ENCODE data around the gene ARL5C.

ARL5C gene, protein sequence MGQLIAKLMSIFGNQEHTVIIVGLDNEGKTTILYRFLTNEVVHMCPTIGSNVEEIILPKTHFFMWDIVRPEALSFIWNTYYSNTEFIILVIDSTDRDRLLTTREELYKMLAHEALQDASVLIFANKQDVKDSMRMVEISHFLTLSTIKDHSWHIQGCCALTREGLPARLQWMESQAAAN

DNA sequence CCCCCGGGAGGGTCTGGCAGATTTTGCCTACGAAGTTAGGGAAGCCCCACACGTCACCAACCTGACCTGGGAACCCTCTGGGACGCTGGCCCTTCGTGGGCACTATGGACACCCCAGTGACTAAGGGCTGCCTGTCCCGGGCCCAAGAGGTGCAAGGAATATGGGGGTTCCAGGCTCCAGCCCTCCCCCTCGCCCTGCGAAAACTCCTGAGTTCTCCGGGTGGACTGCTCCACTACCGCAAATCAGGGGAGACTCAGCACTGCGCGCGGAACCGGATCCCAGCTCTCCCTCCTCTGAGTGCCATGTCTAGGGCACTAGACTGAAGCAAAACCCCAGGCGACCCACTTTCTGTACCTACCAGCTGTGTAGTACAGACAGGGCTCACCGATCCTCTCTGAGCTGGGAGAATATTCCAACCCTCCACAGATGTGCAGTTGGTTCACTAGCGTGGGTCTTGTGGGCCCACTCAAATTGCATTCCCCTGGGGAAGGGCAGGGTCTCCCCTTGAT, at the start of gene ARL5C:
ARL5C (minus strand) TSS at position 321 of the 509 bp plus-strand sequence. CDS start 401 bp downstream, outside the sequence.
- no peak for DNase-seq

DNA sequence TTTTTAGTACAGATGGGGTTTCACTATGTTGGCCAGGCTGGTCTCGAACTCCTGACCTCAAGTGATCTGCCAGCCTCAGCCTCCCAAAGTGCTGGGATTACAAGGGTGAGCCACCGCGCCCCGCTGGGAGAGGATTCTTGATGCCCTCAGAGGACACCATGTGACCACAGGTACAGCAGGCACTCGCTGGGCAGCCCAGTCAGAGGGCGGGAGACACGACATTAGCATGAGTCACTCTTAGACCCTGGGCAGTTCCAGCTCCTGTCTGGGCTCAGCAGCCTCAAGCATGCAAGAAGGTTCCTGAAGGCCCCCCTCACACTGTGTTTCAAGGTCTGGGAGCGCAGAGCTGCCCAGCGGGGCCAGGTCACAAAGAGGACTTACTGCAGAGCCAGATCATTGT, 47.9 kb upstream of the ARL5C start:
- no peak for DNase-seq

DNA sequence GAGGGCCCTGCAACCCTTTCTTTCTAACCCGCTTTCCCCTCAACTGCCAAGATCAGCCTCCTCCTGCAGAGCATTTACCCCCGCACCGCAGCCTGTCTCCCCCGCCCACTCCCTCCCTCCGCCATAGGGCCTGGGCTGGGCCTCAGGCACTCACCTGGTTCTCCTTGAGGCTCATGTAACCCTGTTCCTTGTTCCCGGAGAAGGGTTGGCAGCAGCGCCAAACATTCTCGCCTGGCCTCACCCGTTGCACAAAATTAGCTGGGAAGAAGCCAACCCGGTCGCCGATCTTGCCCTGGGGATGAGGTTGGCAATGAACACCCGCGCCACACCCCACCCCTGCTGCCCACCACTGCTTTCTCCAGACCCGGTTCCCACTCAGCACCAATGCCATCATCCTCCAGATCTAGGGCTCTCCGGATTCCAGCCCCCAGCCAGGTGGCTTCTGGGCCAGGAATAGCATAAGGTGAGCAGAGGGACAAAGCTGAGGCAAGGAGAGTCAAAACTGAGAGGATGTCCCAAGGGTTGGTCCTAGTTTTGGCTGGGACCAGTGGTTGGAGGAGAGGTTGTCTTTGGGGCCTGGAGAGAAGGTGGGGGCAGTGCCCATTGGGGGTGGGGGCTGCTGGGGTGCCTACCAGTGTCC, 47.0 kb upstream of the ARL5C start:
- DNase-seq, result no peak

DNA sequence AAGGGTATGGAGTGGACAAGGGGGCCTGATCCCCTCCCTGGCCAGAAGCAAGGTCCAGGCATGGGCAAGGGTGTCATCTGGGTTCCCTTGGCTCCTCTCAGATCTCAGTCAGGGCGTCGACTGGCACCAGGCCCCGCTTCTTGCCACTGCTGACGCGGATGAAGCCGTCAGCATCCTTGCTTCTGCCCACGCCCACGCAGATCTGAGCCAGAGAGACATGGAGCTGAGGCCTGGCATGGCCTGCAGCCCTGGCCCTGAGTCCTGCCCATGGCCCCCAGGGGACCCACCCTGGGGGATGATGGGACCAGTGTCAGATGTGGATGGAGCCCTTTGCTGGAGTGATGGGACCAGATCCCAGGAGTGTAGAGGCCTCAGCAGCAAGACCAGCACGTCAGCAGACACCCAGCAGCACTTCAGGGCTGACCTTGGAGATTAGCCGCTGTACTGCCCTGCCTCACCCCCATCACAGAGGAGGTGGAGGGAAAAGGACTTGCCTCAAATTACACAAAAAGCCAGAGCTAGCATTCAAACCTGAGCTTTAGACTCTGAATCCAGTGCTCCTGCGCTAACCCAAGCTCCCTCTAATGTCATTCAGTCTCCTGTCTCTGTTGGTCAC, 46.3 kb upstream of the ARL5C start:
- DNase-seq, result no peak

DNA sequence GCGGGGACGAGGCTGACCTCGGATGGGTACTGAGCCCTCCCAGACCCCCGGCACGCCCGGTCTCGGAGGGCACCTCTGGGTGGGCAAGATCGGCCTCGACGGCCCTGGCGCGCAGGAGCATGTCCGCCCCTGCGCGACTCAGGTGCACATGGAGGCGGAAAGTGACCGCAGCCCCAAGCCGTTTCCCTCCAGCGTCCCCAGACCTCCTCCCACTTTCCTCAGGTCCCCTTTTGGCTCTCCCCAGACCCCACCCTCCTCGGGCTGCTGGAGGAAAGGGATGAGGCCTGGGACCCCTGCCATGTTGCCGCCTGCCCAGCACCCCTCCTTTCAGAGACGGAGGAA, 44.1 kb upstream of the ARL5C start:
- DNase-seq, result no peak

DNA sequence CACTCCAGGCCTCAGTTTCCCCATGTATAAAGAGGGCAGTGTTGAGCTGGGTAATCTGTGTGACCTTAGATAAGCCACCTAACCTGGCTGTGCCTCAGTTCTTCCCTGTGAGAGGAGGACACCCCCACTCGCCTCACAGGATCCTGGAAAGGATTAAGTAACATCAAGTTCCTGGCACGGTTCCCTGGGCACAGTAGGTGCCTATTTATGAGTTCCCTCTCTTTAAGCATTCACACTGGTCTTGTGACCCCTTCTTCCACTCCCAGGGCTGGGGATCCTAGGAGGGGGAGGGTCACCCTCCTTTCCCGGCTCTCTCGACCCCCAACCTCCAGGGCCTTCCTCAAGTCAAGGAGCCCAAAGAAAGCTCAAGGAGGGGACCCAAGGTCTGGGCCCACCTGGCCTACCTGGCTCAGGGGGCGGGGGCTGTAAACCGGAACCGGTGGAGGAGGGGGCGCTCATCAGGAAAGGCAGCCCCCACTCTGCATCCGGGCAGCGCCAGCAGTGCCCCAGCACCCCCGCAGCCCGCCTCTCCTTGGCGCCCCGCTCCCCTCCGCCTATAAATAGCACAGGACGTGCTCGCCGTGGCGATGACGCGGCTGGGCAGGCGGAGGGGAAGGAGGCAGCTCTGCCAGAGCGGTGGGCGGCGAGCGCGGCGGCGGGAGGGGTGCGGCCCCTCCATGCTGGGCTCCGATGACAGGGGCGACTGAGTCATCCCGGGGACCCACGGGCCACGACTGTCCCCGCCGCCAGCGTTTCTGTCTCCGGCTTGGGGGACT, 43.5 kb upstream of the ARL5C start:
- peak in 1 of 2 donors; percentile 56 for DNase-seq

DNA sequence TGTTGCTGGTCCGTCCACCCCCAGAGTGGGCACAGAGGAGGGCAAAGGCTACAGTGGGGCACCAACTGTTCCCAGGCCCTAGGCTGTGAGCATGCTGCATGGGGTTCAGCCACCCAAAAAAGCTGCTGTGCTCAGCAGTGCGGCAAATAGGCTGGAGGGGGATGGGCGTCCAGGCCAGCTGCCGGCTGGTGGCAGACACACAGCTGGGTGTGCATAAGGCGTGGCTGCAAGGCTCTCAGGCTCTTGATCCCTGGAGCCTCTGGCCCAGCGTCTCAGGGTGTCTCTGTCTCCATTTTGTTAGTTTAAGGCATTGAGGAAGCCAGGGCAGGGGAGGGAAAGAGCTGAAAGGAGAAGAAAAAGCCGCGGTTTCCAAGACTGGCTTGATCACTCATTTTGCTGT, 42.9 kb upstream of the ARL5C start:
- DNase-seq, result no peak

DNA sequence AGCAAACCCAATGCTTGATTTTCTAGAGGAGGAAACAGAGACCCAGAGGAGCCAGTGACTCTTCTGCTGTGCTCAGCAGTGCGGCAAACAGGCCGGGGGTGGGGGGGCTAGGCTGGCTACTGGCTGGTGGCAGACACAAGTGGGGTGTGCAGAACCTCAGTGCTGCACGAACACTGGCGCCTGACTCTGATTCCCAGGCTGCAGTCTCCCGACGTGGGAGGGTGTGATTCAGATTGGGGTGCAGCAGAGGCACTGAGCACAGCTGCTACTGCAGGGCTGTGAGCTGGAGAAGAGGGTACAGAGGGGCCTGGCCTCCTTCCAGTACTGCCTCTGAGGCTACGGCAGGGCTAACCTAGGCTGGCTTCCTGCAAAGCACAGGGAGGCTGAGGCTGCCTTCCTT, 42.2 kb upstream of the ARL5C start:
- DNase-seq, result no peak

DNA sequence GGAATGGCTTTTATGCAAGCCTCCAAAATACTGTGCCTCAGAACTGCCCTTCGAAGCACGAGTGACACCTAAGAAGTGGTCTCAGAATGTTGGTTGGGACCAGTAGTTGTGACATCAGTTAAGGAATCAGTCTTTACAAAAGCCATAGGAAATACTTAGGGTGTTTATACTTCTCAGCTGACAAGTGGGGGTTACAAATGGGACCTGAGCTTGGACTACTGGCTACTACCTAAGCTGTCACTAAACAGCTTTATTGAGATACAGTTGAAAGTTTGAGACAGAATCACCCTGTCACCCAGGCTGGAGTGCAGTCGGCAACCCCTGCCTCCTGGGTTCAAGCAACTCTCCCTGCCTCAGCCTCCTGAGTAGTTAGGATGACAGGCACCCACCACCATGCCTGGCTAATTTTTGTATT, 39.2 kb upstream of the ARL5C start:
- no peak for DNase-seq

DNA sequence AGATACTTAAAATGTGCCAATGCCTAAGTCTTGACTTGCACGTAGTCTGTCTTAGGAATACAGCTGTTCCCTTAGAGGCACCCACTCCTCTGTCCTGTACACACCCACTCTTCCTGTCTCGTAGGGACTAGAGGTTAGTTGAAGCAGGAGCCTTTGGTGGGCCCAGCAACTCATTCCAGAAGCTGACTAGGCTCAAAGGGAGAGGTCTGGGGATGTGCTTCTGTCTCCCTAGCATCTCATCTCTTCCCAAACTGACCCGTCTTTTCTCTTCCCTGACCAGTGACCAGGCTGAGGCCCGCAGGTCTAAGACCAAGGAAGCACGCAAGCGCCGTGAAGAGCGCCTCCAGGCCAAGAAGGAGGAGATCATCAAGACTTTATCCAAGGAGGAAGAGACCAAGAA, 38.3 kb upstream of the ARL5C start:
- no peak for DNase-seq

DNA sequence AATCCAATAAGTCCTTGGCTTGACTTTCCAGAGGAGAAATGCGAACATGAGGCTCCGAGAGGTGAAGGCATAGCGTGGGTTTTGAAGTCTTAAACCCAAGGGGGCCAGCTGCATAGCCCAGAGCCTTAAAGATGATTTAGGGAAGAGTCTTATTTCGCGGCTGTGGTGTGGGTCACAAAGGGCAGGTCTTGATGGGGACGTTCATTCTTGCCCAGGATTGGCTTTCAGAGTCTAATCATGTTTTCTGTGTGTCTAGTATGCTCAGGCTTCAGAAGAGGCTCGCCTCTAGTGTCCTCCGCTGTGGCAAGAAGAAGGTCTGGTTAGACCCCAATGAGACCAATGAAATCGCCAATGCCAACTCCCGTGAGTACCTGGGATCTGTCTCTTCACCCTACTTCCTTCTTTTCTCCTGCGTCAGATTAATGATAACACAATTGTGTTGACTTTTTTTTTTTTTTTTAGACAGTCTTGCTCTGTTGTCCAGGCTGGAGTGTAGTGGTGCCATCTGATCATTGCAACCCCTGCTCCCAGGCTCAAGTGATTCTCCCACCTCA, 35.1 kb upstream of the ARL5C start:
- DNase-seq, result no peak

DNA sequence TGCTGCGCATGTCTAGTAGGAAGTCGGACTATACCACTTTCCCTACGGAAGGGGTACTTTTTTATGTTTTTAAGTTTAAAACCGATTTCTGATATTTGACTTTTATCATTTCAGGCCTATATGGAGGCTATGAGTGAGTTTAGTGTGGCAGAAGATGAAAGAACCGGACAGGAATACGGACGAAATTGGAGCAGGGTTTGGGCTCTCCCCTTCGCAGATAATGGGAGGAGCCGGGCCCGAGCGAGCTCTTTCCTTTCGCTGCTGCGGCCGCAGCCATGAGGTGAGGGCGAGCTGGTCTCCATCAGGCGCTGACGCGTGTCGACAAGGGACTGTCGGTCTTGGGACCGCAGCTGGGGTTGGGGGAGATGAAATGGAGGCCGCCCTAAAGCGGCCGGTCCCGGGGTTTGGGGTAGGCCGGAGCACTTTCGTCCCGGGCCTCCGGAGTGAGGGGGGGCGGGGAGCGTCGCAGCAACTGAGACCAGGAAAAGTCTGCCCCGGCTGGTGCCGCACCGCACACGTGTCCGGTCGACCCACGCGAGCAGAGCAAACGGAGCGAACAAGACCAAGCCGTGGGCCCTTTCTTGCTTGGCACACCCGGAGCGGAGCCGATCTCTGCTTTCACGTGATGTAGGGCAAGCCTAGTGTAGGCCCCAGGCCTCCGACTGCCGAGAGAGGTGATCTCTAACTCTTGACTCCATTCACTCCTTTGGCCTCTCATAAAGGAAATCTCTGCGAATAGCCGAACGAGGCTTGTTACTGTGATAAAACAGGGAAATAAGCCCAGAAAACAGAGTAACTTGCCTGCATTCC, 34.3 kb upstream of the ARL5C start, which contains the start of gene RPL19:
RPL19 (plus strand) TSS at position 214 of the 810 bp plus-strand sequence; CDS start at position 276, 62 bp downstream.
- DNase-seq, result peak; percentile 73 to 78

DNA sequence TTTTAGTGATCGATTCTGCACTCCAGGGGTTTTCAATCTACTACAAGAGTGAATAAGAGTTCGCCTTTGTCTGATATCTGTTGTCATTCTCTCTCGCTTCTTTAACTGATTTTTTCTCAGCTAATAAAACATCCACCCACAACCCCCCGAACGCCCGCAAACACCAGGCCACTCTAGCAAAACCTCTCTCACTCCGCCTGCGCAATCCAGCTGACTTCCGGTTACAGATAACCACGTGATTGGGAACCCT, 33.8 kb upstream of the ARL5C start:
- DNase-seq, result peak; percentile 74 to 81

DNA sequence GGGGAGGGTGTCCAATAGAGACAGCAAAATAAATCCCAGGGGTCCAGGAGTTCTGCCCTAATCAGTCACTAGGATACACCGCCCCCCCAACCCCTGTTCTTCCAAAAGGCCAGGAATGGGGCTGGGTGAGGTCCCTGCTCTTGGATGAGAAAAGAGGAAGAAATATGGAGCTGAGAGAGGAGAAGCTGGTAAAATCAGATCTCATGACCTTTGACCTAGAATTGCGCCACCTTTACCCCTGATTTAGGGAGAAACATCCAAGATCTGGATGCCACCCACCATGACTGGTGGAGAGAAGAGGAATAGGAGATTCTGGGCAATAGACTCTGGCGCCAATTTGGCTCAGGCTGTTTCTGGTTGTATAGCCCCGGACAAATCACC, 32.2 kb upstream of the ARL5C start:
- DNase-seq, result no peak

DNA sequence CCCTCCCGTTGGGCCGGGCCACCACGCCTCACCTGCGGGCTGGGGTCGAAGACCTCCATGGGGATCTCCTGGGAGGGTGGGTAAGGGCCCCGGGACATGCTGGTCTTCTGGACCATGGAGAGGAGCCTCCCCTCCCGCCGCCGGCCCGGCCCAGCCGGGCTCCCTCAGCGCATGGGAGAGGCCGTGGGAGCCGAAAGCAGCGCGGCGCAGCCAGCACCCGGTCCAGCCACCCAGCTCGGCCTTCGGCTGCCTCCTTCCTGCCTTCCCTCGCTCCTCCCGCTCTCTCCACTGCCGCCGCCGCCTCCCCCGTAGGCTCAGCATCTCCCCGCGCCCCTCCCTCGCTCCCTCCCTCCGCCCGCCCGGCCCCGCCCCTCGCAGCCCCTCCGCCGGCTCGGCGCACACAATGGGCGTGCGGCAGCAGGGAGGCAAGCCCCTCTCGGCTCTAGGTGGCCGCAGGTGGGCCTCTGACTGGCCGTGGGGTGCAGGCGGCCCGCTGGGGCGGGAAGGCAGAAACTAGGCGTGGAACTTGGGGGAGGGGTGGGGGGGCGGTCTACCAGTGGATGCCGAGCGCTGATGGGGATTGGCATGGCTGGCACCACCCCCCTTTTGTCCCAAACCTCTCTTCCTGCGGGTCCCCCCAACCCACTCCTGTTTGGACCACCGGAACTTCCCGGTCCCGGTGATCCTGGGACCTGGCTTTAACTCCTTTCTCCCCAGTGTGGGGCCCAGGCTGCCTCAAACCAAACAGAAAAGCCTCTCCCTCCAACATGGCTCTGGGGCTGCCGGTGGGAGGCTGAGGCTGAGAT, 31.6 kb upstream of the ARL5C start, which contains the start of gene CACNB1:
CACNB1 (minus strand) TSS at position 290 of the 806 bp plus-strand sequence; CDS start at position 116, 174 bp downstream.
- DNase-seq, result peak; percentile 59 to 63

DNA sequence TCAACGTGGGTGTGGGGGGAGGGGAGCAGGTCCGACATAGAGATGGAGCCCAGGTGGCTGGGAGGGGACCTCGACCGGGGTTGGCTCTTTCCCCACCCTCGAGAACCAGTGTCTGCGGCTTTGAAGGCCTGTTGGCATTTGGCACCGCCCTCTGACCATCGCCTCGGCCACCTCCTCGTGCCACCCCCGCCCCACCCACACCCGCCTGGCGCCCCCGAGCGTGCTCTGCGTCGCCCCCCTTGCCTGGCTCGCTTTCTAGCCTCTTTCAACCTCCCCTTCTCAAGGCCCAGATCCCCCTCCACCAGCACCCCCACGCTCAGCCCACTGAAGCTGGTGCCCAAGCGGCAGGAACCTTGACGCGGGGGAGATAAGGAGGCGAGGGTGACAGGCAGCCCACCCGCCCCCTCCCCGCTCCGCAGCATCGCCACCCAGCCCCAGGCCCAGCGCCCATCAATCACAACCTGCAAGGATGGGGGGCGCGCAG, 30.9 kb upstream of the ARL5C start:
- no peak for DNase-seq

DNA sequence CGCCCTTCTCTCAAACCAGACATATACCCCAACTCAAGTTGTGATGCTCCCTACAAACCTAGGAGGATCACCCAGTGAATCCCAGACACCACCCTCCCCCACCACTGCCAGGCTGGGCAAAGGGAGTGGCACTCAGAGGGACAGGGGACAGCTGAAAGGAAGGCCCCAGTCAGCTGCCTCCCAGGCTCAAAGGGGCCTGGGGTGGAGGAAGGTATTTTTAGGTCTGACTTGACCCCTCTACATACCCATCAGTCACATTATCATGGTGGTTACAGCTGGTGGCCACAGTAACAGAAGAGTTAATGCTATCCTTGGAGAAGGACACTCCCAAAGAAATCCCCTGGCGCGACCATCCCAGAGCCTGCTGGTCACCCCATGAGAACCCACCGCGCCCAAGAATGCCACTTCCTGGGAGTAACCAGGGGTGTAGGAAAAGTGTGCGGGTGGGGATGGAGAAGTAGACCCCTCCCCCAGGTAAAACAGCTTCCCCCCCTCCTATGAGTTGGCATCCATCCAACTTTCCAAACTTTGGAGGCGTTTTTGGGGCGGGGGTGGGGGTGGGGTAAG, 30.4 kb upstream of the ARL5C start:
- no peak for DNase-seq

DNA sequence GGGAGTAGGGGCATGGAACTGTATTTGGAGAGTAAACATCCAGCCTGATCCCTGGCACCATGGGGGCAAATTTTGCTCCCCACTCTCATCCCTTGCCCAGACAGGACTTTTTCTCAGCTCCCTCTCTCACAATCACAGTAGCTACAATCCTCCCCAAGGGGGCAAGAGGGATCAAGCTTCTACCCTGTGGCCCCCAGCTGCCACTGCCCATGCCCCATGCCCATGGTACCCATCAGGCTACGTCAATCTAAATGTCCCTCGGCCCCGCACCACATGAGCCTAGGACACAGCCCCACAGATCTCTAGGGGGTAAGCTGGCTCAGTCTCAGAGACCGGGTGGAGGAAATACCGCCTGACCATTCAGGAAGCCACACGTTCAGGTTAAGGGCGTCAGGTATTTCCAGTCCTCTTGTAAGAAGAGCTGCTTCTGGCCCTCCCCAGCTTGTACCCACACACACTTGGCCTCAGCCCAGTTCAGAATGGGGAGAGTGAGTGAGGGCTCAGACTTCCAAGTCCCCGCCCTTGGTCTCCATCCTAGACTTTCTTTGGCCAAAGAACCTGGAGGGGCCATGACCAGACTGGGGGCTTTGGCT, 29.7 kb upstream of the ARL5C start:
- DNase-seq, result no peak

DNA sequence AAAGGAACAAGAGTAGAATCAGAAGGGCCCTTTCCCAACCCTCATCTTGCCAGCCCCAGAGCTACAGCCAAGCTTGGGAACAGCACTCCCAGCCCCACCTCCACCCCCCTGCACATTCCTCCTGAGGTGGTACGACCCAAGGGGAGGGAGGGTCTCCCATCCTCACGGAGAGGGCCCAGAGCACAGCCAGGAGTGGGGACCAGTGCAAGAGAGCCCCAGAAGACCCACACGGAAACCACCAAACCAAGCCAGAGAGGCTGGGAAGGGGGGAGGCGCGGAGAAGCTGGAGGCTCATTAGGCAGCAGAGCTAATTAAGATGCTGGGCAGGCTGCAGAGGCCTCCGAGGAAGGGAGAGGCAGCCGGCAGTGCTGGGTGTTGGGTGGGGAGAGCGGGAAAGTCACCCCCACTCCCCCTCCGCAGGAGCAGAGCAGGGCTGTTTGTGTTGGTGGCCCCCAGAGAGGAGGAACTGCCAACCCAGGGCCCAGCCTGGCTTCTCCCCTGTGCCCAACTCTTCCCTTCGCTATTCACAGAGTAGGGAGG, 29.1 kb upstream of the ARL5C start:
- DNase-seq, result no peak
